SK-N-SH (cell line): ENCODE measurements around the gene FGF22. TPM values are rescaled to one million over a fixed set of nuclear protein-coding genes. Genes with fewer than 3 reads are reported as not detected.

Experiments used
- CTCF ChIA-PET: fragments of 300-600, 350-600 bp; formaldehyde crosslinking; extraction: SDS; loops from one replicate; lab custom pipeline; 2021; lab: Yijun Ruan, JAX
- POLR2A ChIA-PET: fragments of 350-600 bp; sonication (Branson Sonifier 250); formaldehyde crosslinking; extraction: SDS; loops from one replicate; lab custom pipeline; 2020; ENCODE audit warnings: antibody characterized with exemption, inconsistent platforms; lab: Yijun Ruan, JAX
- DNase-seq: peaks from one replicate; pipeline ENCODE4 v3.0.0; 2012
- H2AFZ ChIP-seq: fragments of 200-600 bp; sonication (generic); 2 replicates; pipeline ENCODE4 v1.8.1; 2016; ENCODE audit warnings: antibody characterized with exemption, mild to moderate bottlenecking, low read depth
- H3F3A ChIP-seq: fragments of 200-600 bp; sonication (generic); replicated peaks from 2 replicates; pipeline ENCODE3; 2016; ENCODE audit warnings: antibody characterized with exemption, mild to moderate bottlenecking; ENCODE audit not compliant: insufficient read depth
- H3K27ac ChIP-seq, 2 experiments: fragments of 200-500 bp in 1 of 2; fragments of 200-600 bp in 1 of 2; sonication (Bioruptor generic) in 1 of 2; sonication (generic), shearing (Covaris generic) in 1 of 2; 2 replicates each; pipeline versions ENCODE4 v1.5.1 to v1.6.1; 2014 to 2016; ENCODE audit warnings: low read depth in 2 of 2, inconsistent platforms in 1 of 2, low read length in 1 of 2, mild to moderate bottlenecking in 1 of 2, mixed read lengths in 1 of 2
- H3K27me3 ChIP-seq: fragments of 200-600 bp; sonication (generic), shearing (Covaris generic); 2 replicates; pipeline ENCODE4 v1.6.1; 2016; ENCODE audit warnings: mixed run types; ENCODE audit not compliant: insufficient read depth
- H3K36me3 ChIP-seq, 2 experiments: fragments of 200-500 bp in 1 of 2; fragments of 200-600 bp in 1 of 2; sonication (Bioruptor generic) in 1 of 2; sonication (generic) in 1 of 2; replicated peaks in 1 of 2; 2 replicates each; pipeline versions ENCODE3 to v1.5.1; 2014 to 2016; ENCODE audit warnings: low read length in 1 of 2, mild to moderate bottlenecking in 1 of 2; ENCODE audit not compliant: insufficient read depth in 2 of 2, control insufficient read depth in 1 of 2
- H3K4me1 ChIP-seq, 2 experiments: fragments of 200-500 bp in 1 of 2; fragments of 200-600 bp in 1 of 2; sonication (Bioruptor generic) in 1 of 2; sonication (generic), shearing (Covaris generic) in 1 of 2; 2 replicates each; pipeline versions ENCODE4 v1.5.1 to v1.6.1; 2014 to 2016; ENCODE audit warnings: low read depth in 1 of 2, low read length in 1 of 2, mixed run types in 1 of 2; ENCODE audit not compliant: insufficient read depth in 2 of 2, control insufficient read depth in 1 of 2
- H3K4me2 ChIP-seq: fragments of 200-600 bp; sonication (generic), shearing (Covaris generic); 2 replicates; pipeline ENCODE4 v1.6.1; 2017; ENCODE audit warnings: mixed run types
- H3K4me3 ChIP-seq, 2 experiments: fragments of 200-500 bp in 1 of 2; fragments of 200-600 bp in 1 of 2; sonication (Bioruptor generic) in 1 of 2; sonication (generic), shearing (Covaris generic) in 1 of 2; 2 replicates each; pipeline versions ENCODE4 v1.5.1 to v1.8.1; 2014 to 2016; ENCODE audit warnings: low read depth in 2 of 2, inconsistent platforms in 1 of 2, low read length in 1 of 2, mild to moderate bottlenecking in 1 of 2, mixed read lengths in 1 of 2, moderate library complexity in 1 of 2
- H3K79me2 ChIP-seq: fragments of 200-600 bp; sonication (generic); 2 replicates; pipeline ENCODE4 v1.8.1; 2017; ENCODE audit warnings: mild to moderate bottlenecking; ENCODE audit not compliant: insufficient read depth
- H3K9ac ChIP-seq: fragments of 200-600 bp; sonication (generic); 2 replicates; pipeline ENCODE4 v1.6.1; 2017; ENCODE audit warnings: mixed run types
- H3K9me2 ChIP-seq: fragments of 200-600 bp; sonication (generic); 2 replicates; pipeline ENCODE4 v1.6.1; 2017; ENCODE audit warnings: mixed run types
- H3K9me3 ChIP-seq: fragments of 200-600 bp; sonication (generic); 2 replicates; pipeline ENCODE4 v1.6.1; 2017; ENCODE audit warnings: mixed run types, mild to moderate bottlenecking, moderate library complexity
- H4K20me1 ChIP-seq: fragments of 200-600 bp; sonication (generic); 2 replicates; pipeline ENCODE4 v1.6.1; 2017; ENCODE audit warnings: mild to moderate bottlenecking, mixed run types; ENCODE audit not compliant: insufficient read depth
- CHD2 ChIP-seq: fragments of 150-350 bp; IDR thresholded peaks from 2 replicates; pipeline ENCODE4 v1.6.1; 2018; ENCODE audit warnings: low read length; ENCODE audit not compliant: partially characterized antibody
- ELF1 ChIP-seq: IDR thresholded peaks from 2 replicates; pipeline ENCODE4 v1.4.0; 2012
- FOXJ3 ChIP-seq: sonication (generic); formaldehyde crosslinking; IDR thresholded peaks from 2 replicates; pipeline ENCODE4 v1.5.1; 2020; ENCODE audit warnings: mild to moderate bottlenecking, missing genetic modification reagents
- FOXM1 ChIP-seq: IDR thresholded peaks from 2 replicates; pipeline ENCODE4 v1.4.0; 2012; ENCODE audit warnings: low read depth, mild to moderate bottlenecking
- GABPA ChIP-seq: IDR thresholded peaks from 2 replicates; pipeline ENCODE4 v1.4.0; 2012; ENCODE audit warnings: low read depth, mild to moderate bottlenecking
- GATA2 ChIP-seq: sonication (generic); formaldehyde crosslinking; IDR thresholded peaks from 2 replicates; pipeline ENCODE4 v1.5.0; 2020; ENCODE audit warnings: mild to moderate bottlenecking, missing genetic modification reagents
- MEF2A ChIP-seq: IDR thresholded peaks from 2 replicates; pipeline ENCODE4 v1.4.0; 2012; ENCODE audit warnings: low read depth, borderline replicate concordance
- MXI1 ChIP-seq: IDR thresholded peaks from 2 replicates; pipeline ENCODE4 v1.6.1; 2012; ENCODE audit warnings: mild to moderate bottlenecking, low read depth, low read length, improper control_type of control experiment
- NFIC ChIP-seq: IDR thresholded peaks from 2 replicates; pipeline ENCODE4 v1.4.0; 2012; ENCODE audit warnings: borderline replicate concordance
- PBX3 ChIP-seq: IDR thresholded peaks from 2 replicates; pipeline ENCODE4; 2012
- RAD21 ChIP-seq: IDR thresholded peaks from 2 replicates; pipeline ENCODE4 v1.6.1; 2012; ENCODE audit warnings: mild to moderate bottlenecking, low read length
- SIN3A ChIP-seq: IDR thresholded peaks from 2 replicates; pipeline ENCODE4 v1.6.1; 2012; ENCODE audit warnings: low read depth, mild to moderate bottlenecking, low read length, moderate library complexity, borderline replicate concordance
- SMC3 ChIP-seq: IDR thresholded peaks from 2 replicates; pipeline ENCODE4 v1.6.1; 2012; ENCODE audit warnings: low read depth, low read length, improper control_type of control experiment
- USF1 ChIP-seq: IDR thresholded peaks from 2 replicates; pipeline ENCODE4 v1.4.0; 2012; ENCODE audit warnings: low read depth, borderline replicate concordance
- USF2 ChIP-seq: fragments of 150-350 bp; IDR thresholded peaks from 2 replicates; pipeline ENCODE4 v1.6.1; 2017; ENCODE audit warnings: antibody characterized with exemption, low read length, low read depth, borderline replicate concordance
- YY1 ChIP-seq: IDR thresholded peaks from 2 replicates; pipeline ENCODE4 v1.4.0; 2012; ENCODE audit warnings: low read depth, mild to moderate bottlenecking
- WGBS: methylation state at CpG from one replicate; pipeline ENCODE4 v1.1.6; 2017; ENCODE audit warnings: low lambda C conversion rate; 5-methylcytosine and 5-hydroxymethylcytosine counted together
- polyA plus RNA-seq, 3 experiments: library from polyadenylated mRNA; depleted of rRNA; stranded (reverse); fragments of >200 nt; gene quantifications; 2 replicates each; pipeline ENCODE4 v1.2.3, GENCODE V29; 2012

The FGF22 gene
- polyA plus RNA-seq, 1 of the 3 experiments (the other 2 are of a cell fraction) = 0.62 TPM

GRCh38 chr19:615619-616018 lies 24.1 kb upstream of the FGF22 start:
- CTCF ChIA-PET = no interaction called here
- WGBS = 93% methylated on average over 11 of the region's 33 CpGs
- POLR2A ChIA-PET = no interaction called here

GRCh38 chr19:616062-616700 lies 23.5 kb upstream of the FGF22 start:
- CTCF ChIA-PET = no interaction called here
- no peak overlapping the region for H3K27ac ChIP-seq
- no peak for DNase-seq
- no peak overlapping the region for H2AFZ ChIP-seq
- peaks cover 0 to 37% of the 10 kb centered on the region in 2 experiments for H3K36me3 ChIP-seq
- no peaks in the 10 kb centered on the region for H3K79me2 ChIP-seq
- WGBS = 97% methylated on average over 89 of the region's 97 CpGs
- no peaks in the 10 kb centered on the region for H4K20me1 ChIP-seq
- TF ChIP-seq FOXM1 = no peak
- no peak for TF ChIP-seq PBX3
- TF ChIP-seq MXI1 = no peak
- no peak for TF ChIP-seq USF1
- no peak for TF ChIP-seq FOXJ3 (CRISPR knock-in tag)
- TF ChIP-seq, all 33 proteins: peak for 0
- Histone ChIP-seq H3F3A (peaks cover 8% of the 10 kb centered on the region), H3K4me3 (no peak overlapping the region), H3K4me1 (peaks cover under 1 to 5% of the 10 kb centered on the region in 2 experiments; a peak in 3 of 4 replicates), H3K9me3 (no peaks in the 10 kb centered on the region), H3K27me3 (no peaks in the 10 kb centered on the region), H3K4me2 (no peak overlapping the region), H3K9ac (no peak overlapping the region), H3K9me2 (no peaks in the 10 kb centered on the region)
- POLR2A ChIA-PET = no interaction called here

More at GRCh38 chr19:615619-616018, 24.1 kb upstream of the FGF22 start:
- H3K4me3 ChIP-seq = no peak overlapping the region
- TF ChIP-seq YY1 (no peak), GATA2 (CRISPR knock-in tag) (no peak), GABPA (no peak), MEF2A (no peak), RAD21 (no peak), FOXM1 (no peak), NFIC (no peak), USF2 (no peak), SIN3A (no peak), ELF1 (no peak), SMC3 (no peak), CHD2 (no peak), PBX3 (no peak)
- peaks cover 5 to 11% of the 10 kb centered on the region in 2 experiments; a peak in 3 of 4 replicates for H3K4me1 ChIP-seq
- no peak for DNase-seq
- no peaks in the 10 kb centered on the region for H3K27me3 ChIP-seq
- H3K9me3 ChIP-seq = no peaks in the 10 kb centered on the region
- no peak overlapping the region for H3K9ac ChIP-seq
- no peaks in the 10 kb centered on the region for H4K20me1 ChIP-seq
- H3K4me2 ChIP-seq = no peak overlapping the region
- no peak overlapping the region for H3K27ac ChIP-seq
- peaks cover 12% of the 10 kb centered on the region for H3F3A ChIP-seq
- H3K36me3 ChIP-seq = peaks cover 0 to 37% of the 10 kb centered on the region in 2 experiments
- H3K9me2 ChIP-seq = no peaks in the 10 kb centered on the region
- no peaks in the 10 kb centered on the region for H3K79me2 ChIP-seq
- no peak overlapping the region for H2AFZ ChIP-seq
